GM18861 (cell line): Measurements from ENCODE around the gene TGFBR3.

Experiments used
- ATAC-seq: cut with Tn5 transposase; IDR thresholded peaks from one replicate; pipeline ENCODE4 v1.9.1; 2021; ENCODE audit not compliant: unreplicated experiment

The TGFBR3 gene

GRCh38 chr1:91885716-91886506, at the start of gene TGFBR3:
Gene TGFBR3, minus strand, starts transcription at chr1:91886151. Its CDS starts 24,620 bp downstream, at chr1:91861531.
- no peak for ATAC-seq

- no peak for ATAC-seq
These were observed 43.3 kb upstream of the TGFBR3 start for GRCh38 chr1:91929250-91929649.

- ATAC-seq, result no peak
These were observed 42.1 kb upstream of the TGFBR3 start for GRCh38 chr1:91928026-91928425.

GRCh38 chr1:91925644-91926435, 39.9 kb upstream of the TGFBR3 start:
- ATAC-seq, result no peak

GRCh38 chr1:91924146-91924545, 38.2 kb upstream of the TGFBR3 start:
- ATAC-seq, result no peak

- no peak for ATAC-seq
These were observed 34.0 kb upstream of the TGFBR3 start for GRCh38 chr1:91919962-91920361.

- no peak for ATAC-seq
These were observed 31.0 kb upstream of the TGFBR3 start for GRCh38 chr1:91916811-91917460.

- ATAC-seq, result no peak
These were observed 30.1 kb upstream of the TGFBR3 start for GRCh38 chr1:91916046-91916445.

GRCh38 chr1:91913018-91913417, 27.1 kb upstream of the TGFBR3 start:
- no peak for ATAC-seq

GRCh38 chr1:91912266-91912665, 26.3 kb upstream of the TGFBR3 start:
- ATAC-seq, result no peak

- no peak for ATAC-seq
These were observed 15.3 kb upstream of the TGFBR3 start for GRCh38 chr1:91901231-91901630.

GRCh38 chr1:91900562-91900961, 14.6 kb upstream of the TGFBR3 start:
- no peak for ATAC-seq

- ATAC-seq, result no peak
These were observed 11.1 kb upstream of the TGFBR3 start for GRCh38 chr1:91897016-91897415.

- no peak for ATAC-seq
These were observed 10.0 kb upstream of the TGFBR3 start for GRCh38 chr1:91895832-91896556.

- ATAC-seq, result no peak
These were observed 8.2 kb upstream of the TGFBR3 start for GRCh38 chr1:91894036-91894761.

GRCh38 chr1:91891969-91892368, 6.0 kb upstream of the TGFBR3 start:
- no peak for ATAC-seq

- ATAC-seq, result no peak
These were observed 5.5 kb upstream of the TGFBR3 start for GRCh38 chr1:91891454-91891853.

GRCh38 chr1:91889717-91890459, 3.9 kb upstream of the TGFBR3 start:
- ATAC-seq, result no peak

- no peak for ATAC-seq
These were observed 687 bp downstream of the TGFBR3 start for GRCh38 chr1:91885213-91885715.
